Measurements from ENCODE around the gene CDC42BPA. TPM values are rescaled to one million over a fixed set of nuclear protein-coding genes. Genes with fewer than 3 reads are reported as not detected.

Gene CDC42BPA
- total and polyA plus RNA-seq, 2 of the 13 experiments (the other 11 are each of a cell fraction or from before 2014, with no cell fraction given), result 6.5 to 16.0 TPM

- TF ChIP-seq ETS1 (CRISPR knock-in tag; IDR thresholded peaks at IDR 0.05) (no peak; the same call in 1 of the 2 replicates), ZNF274 (CRISPR knock-in tag; IDR thresholded peaks at IDR 0.05) (peak; percentile 78; the same call in 1 of the 2 replicates), RCOR2 (CRISPR knock-in tag; IDR thresholded peaks at IDR 0.05) (no peak), ASH2L (IDR thresholded peaks at IDR 0.05; ENCODE audit: insufficient read length, low read depth, low read length) (peak; percentile 51), ZFP82 (CRISPR knock-in tag; IDR thresholded peaks at IDR 0.05; ENCODE audit: borderline replicate concordance) (peak; percentile 90; the same call in 1 of the 2 replicates), ZNF564 (CRISPR knock-in tag; IDR thresholded peaks at IDR 0.05) (peak; percentile 69; the same call in 1 of the 2 replicates), ZNF543 (CRISPR knock-in tag; IDR thresholded peaks at IDR 0.05) (no peak), PATZ1 (CRISPR knock-in tag; IDR thresholded peaks at IDR 0.05) (0 out of 2 replicates have a peak, but pooled peaks have one; percentile 9), ZGPAT (CRISPR knock-in tag; IDR thresholded peaks at IDR 0.05) (peak; percentile 74; the same call in 1 of the 2 replicates), RELA (CRISPR knock-in tag; IDR thresholded peaks at IDR 0.05) (no peak), TAF1 (CRISPR knock-in tag; IDR thresholded peaks at IDR 0.05) (peak; percentile 82), ZNF432 (CRISPR knock-in tag; IDR thresholded peaks at IDR 0.05; ENCODE audit: borderline replicate concordance) (no peak), ATF7-NPFF (CRISPR knock-in tag; IDR thresholded peaks at IDR 0.05; ENCODE audit: low read depth) (peak; percentile 61; the same call in 1 of the 2 replicates), ERF (CRISPR knock-in tag; IDR thresholded peaks at IDR 0.05) (no peak), SP1 (IDR thresholded peaks at IDR 0.05) (no peak), SP1 (CRISPR knock-in tag; IDR thresholded peaks at IDR 0.05) (peak; percentile 79), ELF3 (CRISPR knock-in tag; IDR thresholded peaks at IDR 0.05) (no peak; the same call in 1 of the 2 replicates)
- TF ChIP-seq, protein P1, sequence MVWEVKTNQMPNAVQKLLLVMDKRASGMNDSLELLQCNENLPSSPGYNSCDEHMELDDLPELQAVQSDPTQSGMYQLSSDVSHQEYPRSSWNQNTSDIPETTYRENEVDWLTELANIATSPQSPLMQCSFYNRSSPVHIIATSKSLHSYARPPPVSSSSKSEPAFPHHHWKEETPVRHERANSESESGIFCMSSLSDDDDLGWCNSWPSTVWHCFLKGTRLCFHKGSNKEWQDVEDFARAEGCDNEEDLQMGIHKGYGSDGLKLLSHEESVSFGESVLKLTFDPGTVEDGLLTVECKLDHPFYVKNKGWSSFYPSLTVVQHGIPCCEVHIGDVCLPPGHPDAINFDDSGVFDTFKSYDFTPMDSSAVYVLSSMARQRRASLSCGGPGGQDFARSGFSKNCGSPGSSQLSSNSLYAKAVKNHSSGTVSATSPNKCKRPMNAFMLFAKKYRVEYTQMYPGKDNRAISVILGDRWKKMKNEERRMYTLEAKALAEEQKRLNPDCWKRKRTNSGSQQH (CRISPR knock-in tag; IDR thresholded peaks at IDR 0.05; ENCODE audit: low read depth), result no peak
- TF ChIP-seq, protein P2, sequence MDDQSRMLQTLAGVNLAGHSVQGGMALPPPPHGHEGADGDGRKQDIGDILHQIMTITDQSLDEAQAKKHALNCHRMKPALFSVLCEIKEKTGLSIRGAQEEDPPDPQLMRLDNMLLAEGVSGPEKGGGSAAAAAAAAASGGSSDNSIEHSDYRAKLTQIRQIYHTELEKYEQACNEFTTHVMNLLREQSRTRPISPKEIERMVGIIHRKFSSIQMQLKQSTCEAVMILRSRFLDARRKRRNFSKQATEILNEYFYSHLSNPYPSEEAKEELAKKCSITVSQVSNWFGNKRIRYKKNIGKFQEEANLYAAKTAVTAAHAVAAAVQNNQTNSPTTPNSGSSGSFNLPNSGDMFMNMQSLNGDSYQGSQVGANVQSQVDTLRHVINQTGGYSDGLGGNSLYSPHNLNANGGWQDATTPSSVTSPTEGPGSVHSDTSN (CRISPR knock-in tag; IDR thresholded peaks at IDR 0.05; ENCODE audit: borderline replicate concordance), result no peak
- TF ChIP-seq, protein P3, sequence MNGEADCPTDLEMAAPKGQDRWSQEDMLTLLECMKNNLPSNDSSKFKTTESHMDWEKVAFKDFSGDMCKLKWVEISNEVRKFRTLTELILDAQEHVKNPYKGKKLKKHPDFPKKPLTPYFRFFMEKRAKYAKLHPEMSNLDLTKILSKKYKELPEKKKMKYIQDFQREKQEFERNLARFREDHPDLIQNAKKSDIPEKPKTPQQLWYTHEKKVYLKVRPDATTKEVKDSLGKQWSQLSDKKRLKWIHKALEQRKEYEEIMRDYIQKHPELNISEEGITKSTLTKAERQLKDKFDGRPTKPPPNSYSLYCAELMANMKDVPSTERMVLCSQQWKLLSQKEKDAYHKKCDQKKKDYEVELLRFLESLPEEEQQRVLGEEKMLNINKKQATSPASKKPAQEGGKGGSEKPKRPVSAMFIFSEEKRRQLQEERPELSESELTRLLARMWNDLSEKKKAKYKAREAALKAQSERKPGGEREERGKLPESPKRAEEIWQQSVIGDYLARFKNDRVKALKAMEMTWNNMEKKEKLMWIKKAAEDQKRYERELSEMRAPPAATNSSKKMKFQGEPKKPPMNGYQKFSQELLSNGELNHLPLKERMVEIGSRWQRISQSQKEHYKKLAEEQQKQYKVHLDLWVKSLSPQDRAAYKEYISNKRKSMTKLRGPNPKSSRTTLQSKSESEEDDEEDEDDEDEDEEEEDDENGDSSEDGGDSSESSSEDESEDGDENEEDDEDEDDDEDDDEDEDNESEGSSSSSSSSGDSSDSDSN (CRISPR knock-in tag; IDR thresholded peaks at IDR 0.05), result peak; percentile 69; the same call in 1 of the 2 replicates
These were observed 378.1 kb downstream of the CDC42BPA start, which contains the start of gene COQ8A (continued) for GRCh38 chr1:226940029-226940805.
